H7 (cell line): Measurements from ENCODE around the gene EXOC3L4. TPM values are rescaled to one million over a fixed set of nuclear protein-coding genes. Genes with fewer than 3 reads are reported as not detected.

Source experiments
- DNase-seq: peaks from one replicate; pipeline ENCODE4 v3.0.0; 2012
- H3K27me3 ChIP-seq: 2 replicates; pipeline ENCODE4 v1.6.0; 2011; ENCODE audit warnings: mild to moderate bottlenecking, low read length; ENCODE audit not compliant: control insufficient read depth, insufficient read depth
- H3K36me3 ChIP-seq: replicated peaks from 2 replicates; pipeline ENCODE4 v1.5.1; 2011; ENCODE audit warnings: low read length; ENCODE audit not compliant: control insufficient read depth, insufficient read depth
- H3K4me3 ChIP-seq: 2 replicates; pipeline ENCODE4 v1.5.1; 2011; ENCODE audit warnings: low read depth, mild to moderate bottlenecking, control low read depth, low read length, moderate library complexity; ENCODE audit not compliant: insufficient read depth
- total RNA-seq: library from RNA; depleted of rRNA; stranded (reverse); fragments of >200 nt; shearing (Covaris generic); gene quantifications from 2 replicates; pipeline ENCODE4 v1.2.3, GENCODE V29; 2014

Gene EXOC3L4
- total RNA-seq, 1 experiment from 2014 or later: 0.21 TPM

DNA sequence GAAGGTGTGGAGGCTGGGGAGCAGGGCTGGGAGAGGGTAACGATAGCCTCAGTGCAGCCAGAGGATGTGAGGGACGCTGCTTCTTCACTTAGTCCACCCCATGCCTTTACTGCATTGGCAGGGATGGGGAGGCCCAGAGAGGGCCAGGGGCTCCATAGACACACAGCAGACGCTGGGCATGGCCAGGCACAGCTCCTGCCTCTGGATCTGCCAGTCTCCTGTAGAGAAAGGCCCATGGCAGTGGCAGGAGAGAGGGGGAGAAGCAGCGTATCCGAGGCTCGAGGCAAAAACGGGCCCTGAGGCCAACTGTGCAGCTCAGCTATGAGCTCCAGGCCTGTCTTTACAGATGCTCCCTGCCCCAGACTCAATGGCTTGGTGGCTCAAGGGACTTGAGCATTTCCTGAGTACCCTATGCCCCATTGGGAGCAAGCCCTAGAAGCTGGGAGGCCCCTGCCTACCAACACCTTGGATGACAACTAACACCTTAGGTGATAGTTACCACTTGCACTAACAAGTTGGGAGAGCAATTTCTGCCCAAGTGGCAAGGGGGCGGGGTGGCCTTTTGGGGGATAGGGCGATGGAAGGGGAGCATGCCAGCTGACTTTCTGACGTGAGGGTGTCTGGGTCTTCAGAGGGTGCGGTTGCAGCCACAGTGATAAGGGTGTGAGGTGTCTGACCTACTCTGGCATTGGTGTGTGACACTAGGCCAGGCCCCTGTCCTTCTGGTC is 15.5 kb upstream of the EXOC3L4 start:
- Histone ChIP-seq H3K4me3 (no peak overlapping the region), H3K27me3 (peaks cover 14% of the 10 kb centered on the region), H3K36me3 (no peaks in the 10 kb centered on the region)
- DNase-seq: peak; percentile 18

DNA sequence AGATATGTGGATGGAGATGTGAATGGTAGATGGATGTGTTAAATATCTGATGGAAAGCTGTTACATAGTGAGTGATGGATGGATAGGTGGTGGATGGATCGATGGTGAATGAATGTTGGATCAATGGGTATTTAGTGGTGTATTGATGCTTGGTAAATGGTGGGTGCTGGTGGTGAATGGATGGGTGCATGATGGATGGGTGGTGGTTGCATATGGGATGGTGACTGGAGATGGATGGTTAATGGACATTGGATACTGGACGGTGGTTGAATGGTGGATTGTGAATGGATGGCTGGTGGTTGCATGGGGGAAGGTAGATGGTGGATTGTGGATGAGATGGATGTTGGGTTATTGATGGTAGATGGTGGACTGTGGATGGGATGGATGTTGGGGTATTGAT is 12.6 kb upstream of the EXOC3L4 start:
- peak; percentile 5 for DNase-seq
- Histone ChIP-seq H3K27me3 (peaks cover 20% of the 10 kb centered on the region), H3K36me3 (no peaks in the 10 kb centered on the region), H3K4me3 (no peak overlapping the region)

DNA sequence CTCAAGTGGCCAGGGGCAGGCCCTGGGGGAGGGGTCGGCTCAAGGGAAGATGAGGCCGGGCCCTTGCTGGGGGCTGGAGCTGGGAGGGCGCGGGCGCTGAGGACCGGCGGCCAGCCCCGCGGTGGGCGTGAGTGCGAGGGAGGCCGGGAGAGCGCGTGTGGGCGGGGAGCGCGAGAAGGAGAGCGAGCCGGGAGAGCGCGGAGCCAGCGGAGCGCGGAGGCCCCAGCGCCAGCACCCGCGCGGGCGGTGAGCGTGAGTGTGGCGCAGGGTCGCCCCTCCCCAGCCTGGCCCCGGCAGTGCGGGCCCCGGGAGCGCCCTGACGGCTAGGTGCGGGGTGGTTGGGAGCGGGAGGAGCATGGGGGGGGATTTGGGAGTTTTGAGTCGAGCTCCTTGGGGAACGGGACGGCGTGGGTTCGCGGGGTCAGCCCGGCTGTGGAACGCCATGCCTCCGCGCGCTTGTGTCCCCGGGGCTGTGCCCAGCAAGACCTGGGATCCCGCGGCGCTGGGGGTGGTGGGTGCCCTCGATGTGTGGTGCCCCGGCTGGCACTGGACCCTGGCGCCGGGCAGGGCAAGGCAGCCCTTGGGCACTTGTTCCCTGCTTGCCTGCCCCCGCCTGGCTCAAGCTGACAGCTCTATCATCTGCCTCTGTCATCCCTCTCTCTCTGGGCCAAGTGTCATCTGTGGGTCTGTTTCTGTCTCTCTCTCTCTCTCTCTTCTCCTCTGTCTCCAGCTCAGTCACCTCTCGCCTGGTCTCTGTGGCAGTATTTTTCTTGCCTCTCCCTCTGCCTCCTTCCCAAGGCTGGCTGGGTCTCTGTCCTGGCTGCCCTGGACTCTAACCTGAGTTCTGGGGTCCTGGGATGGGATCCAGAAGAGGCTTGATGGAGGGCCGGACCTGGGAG is 10.3 kb upstream of the EXOC3L4 start, which contains the start of gene LBHD2:
LBHD2 (plus strand) TSS at position 190 of the 899 bp plus-strand sequence. CDS start 1,803 bp downstream, outside the sequence.
- Histone ChIP-seq H3K36me3 (no peaks in the 10 kb centered on the region), H3K27me3 (peaks cover 20% of the 10 kb centered on the region)

DNA sequence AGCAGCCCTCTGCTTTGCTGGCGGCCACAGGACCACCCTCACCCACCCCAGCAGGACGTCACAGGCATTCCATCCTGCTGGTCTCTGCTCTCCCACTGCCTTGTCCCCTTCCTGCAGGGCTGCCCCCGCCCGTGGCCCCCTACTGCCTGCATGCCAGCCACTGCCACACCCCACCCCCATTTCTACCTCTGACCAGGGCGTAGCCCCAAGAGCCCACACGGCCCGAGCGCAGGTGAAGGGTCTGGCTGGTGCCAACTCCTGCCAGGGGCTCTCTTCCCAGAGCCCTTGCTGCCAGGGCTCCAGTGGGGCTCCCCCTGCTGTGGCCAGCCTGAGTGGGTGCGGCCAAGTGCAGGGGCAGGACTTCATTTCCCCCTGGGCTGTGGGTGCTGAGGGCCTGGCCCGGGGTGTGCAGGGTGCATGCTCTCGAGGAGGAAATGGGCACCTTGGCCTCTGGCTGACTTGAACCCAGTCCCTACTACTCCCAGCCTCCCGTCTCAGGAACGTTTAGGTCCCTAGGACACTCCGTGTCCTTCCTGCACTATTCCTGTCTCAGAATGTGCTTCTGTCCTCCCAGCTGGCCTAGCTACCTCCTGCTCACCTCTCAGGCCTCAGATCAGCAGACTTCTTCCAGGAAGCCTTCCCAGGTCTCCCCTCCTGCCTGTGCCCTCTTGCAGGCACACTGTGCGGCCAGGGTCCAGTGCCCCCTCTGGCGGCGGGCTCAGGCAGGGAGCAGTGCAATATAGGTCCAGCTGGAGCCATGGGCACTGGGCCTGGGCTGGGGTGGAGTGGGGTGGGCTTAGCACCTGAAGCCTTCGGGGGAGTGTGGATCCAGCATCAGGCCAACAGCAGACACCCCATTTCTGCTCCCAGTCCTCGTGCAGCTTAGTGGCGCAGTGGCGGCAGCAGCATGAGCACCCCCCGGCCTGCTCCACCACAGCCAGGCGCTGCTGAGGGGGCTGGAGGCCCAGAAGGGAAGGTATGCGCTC is 9.1 kb upstream of the EXOC3L4 start:
- peak; percentile 92 for DNase-seq
- Histone ChIP-seq H3K27me3 (peaks cover 20% of the 10 kb centered on the region), H3K36me3 (no peaks in the 10 kb centered on the region), H3K4me3 (no peak overlapping the region)

More for the DNA sequence above, 10.3 kb upstream of the EXOC3L4 start, which contains the start of gene LBHD2:
- peak within 1 kb of the TSS; percentile 25 for H3K4me3 ChIP-seq
- DNase-seq: peak; percentile 87

DNA sequence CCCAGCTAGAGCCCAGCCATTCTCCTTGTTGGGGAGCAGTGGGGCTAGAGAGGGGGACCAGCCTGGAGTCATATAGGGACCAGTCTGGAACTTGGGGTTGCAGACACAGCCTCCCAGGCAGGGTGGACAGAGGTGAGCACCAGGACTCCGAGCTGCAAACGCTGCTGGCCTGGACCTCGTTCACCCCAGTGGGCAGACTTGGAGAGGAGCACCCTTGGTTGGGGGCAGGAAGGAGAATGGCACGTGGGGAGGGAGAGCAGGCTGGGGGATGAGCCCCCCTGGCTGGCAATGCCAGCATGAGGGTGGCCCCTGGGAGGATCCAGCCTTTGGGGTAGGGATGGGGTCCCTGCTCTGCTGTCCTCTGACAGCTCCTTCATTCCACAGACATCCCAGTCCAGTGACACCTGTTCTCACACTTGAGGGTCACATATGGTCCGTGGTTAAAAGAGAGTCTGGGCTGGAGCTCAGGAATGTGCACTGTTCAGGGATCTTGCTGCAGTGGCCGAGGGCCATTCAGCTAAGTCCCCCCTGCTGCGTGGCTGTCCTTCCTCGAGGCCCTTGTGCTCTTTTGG is 7.7 kb upstream of the EXOC3L4 start:
- Histone ChIP-seq H3K4me3 (no peak overlapping the region), H3K36me3 (no peaks in the 10 kb centered on the region), H3K27me3 (peaks cover 24% of the 10 kb centered on the region)
- peak; percentile 41 for DNase-seq

DNA sequence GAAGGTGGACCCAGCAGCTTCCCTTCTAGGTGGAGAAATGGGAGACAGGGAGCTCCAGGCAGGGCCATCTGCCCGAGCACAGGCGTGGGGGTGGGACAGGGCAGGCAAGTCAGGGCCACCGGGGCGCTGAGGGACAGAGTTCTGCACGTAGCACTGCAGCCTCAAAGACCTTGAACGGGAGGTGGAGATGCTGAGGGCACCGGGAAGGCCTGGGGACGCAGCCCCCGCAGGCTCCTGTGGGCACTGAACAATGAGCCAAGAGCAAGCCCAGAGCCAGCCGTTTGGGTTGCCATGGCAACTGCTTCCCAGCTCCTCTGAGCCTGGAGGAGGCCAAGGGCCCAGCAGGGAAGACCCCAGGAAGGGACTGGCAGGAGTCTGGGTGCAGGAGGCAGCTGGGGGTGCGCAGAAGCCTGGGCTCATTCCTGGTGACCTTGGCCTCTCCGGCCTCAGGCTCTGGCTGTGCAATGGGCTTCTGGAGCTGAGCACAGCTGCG is 7.1 kb upstream of the EXOC3L4 start:
- DNase-seq: peak; percentile 83
- H3K36me3 ChIP-seq: no peaks in the 10 kb centered on the region
- H3K4me3 ChIP-seq: no peak overlapping the region
- H3K27me3 ChIP-seq: peaks cover 24% of the 10 kb centered on the region

DNA sequence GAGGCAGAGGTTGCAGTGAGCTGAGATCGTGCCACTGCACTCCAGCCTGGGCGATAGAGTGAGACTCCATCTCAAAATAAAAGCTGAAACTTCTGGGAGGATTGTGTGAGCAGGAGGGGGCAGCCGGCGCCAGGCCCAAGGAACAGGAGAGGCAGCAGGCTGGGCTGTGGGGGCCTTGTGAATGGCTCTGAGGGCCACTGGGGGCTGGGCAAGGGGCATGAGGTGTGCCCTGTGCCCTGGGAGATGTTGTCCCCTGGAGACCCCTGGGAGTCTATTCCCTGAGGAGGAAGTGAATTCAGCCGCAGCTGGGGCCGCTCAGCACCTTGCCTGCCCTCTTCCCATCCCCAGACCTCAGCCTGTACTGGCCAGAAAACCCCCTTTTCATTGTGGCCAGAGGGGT is 5.6 kb upstream of the EXOC3L4 start:
- DNase-seq: no peak

DNA sequence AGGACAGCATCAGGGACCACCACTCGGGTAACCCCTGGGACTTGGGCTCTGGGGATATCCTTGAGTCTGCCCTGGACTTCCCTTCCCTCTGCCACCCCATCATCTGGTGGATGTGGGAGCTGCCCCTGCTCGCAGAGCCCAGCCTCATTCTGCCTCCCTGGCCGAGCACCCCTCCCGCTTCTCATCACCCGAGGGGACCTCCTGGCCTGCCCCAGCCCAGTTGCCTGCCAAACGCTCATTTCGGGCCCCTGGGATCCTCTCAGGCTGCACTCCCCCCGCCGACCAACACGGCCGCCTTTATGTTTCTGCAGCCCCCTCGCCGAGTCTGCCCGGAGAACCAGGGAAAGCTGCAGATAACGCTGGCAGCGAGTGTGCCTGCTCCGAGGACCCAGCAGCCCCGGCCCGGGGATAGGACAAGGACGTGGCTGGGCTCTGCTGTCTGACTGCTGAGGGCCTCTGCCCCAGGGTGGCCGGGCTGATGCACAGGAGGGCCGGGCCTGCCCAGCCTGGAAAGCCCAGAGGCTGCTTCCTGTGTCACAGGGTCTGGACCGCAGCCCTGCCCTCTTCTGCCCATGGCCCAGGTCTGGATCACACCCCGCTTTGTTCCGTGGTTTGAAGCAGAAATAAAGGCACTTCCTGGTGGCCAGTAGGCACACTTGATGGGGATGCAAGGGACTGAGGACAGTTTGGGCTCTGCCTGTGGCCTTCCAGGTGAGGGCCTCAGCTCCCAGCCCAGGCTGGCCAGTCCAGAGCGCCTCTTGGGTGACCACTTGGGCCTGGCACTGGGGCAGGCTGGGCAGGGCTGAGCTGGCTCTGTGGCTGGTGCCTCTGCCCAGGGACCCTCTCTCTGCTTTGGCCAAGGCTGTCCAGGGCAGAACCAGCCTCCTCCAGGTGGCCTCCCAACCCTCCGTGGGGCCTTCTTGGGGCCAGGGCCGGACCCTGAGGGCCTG is 4.9 kb upstream of the EXOC3L4 start:
- no peaks in the 10 kb centered on the region for H3K36me3 ChIP-seq
- no peak for DNase-seq
- peaks cover 12% of the 10 kb centered on the region for H3K27me3 ChIP-seq
- H3K4me3 ChIP-seq: no peak overlapping the region

More for the DNA sequence above, 5.6 kb upstream of the EXOC3L4 start:
- Histone ChIP-seq H3K36me3 (no peaks in the 10 kb centered on the region), H3K4me3 (no peak overlapping the region), H3K27me3 (peaks cover 19% of the 10 kb centered on the region)

DNA sequence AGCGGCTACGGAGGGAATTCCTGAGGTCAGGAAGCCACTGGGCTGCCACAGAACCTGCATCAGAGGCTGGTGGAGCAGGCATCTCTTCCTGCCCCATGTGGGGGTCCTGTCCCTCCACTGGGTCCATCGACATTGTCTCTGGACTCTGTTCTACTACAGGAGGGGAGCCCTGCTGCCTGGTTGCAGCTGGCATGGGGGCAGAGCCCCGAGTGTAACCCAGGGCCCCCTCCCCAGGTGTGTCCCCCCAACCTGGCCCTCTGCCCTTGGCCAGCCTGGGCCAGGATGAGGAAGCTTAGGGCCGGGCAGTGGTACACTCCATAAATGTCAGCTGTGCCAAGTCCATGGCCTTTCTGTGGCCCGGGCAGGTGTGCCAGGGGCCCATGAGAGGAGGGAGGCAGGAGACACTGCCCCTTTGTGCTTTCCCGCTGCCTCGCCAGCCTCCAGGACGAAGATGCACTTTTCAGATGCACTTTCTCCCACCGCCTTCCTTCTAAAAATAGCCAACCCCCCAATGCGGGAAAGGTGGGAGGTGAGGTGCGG is 4.0 kb upstream of the EXOC3L4 start:
- Histone ChIP-seq H3K4me3 (peak overlapping the region; percentile 45; the same call in 1 of the 2 replicates), H3K27me3 (peaks cover 6% of the 10 kb centered on the region), H3K36me3 (no peaks in the 10 kb centered on the region)
- DNase-seq: no peak

DNA sequence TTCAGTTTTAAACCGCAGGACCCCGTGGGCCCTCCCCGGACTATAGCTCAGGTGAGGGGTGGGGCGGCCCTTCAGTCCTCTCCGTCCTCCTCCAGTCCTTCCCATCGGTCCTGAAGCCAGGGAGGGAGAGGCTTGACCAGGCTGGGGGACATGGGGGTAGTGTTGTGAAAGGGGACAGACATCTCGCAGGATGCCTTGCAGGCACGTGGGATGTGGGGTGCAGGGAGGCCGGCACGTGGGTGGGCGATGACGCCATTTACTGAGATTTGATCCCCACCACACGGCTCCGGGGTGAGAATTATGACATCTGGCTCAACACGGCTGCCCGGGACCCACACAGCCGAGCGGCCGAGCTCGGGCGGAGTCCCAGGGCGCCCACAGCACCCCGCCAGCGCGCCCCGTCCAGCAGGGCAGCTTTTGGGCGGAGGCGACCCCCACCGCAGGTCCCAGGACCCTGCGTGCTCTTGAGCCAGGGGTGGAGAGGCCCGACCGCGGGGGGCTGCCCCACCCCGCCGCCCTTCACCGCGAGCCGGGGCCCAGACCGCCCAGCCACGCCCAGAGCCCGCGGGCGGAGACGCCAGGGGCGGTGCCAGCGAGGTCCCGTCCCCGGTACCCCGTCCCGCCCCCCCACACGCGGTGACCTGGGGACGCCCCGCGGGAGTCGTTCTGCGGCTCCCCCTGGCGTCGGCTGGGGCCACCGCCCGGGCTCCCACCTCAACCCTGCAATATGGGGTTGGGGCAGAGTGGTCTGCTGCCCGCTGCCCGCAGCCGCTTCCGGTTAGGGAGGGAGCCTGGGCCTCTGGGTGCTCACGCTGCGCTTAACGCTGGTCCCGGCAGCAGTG is 3.3 kb upstream of the EXOC3L4 start:
- peak; percentile 96 for DNase-seq

DNA sequence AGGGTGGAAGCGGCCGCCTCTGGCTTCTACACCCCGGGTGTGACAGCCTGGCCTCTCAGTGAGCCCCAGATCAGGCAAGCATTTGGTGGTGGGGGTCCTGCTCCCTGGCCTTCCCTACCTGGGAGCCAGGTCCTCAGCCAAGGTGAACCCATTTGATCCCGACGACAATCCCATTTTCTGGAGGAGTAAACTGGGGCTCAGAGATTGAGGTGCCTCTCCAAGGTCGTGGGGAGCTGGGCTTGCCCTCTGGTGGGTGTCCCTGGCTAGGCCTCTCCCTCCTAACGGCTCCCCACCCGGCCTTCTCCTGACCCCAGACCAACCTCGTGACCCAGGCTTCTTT is 2.7 kb upstream of the EXOC3L4 start:
- no peaks in the 10 kb centered on the region for H3K36me3 ChIP-seq
- no peak for DNase-seq
- peaks cover 6% of the 10 kb centered on the region for H3K27me3 ChIP-seq
- peak overlapping the region; percentile 45 for H3K4me3 ChIP-seq

More for the DNA sequence above, 3.3 kb upstream of the EXOC3L4 start:
- H3K4me3 ChIP-seq: peak overlapping the region; percentile 45
- H3K27me3 ChIP-seq: peaks cover 6% of the 10 kb centered on the region
- H3K36me3 ChIP-seq: no peaks in the 10 kb centered on the region

DNA sequence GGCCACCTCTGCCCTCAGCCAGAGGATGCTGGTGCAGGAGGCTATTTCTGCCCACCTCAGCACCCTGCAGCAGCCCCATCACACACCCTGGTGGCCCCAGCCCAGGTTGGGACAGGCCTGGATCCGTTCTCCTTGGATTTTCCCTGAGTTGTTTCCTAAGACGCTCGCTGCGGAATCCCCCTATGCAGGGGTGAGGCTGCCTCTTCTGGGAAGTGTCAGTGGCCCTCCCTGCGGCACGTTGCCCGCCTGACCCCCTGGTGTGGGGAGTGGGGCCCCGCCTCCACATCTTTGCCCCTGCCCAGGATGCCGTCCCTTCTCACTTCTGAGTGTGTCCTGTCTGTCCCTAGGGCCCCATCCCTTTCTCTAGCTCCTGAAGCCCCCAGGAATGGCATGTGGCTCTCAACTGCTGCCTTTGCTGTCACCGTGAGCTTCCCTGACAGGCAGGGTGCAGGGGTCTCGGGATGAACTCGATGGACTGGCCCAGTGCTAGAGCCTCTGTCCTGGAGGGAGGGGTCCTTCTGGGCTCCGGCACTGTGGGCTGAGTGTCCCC is 594 bp upstream of the EXOC3L4 start:
- DNase-seq: no peak
- Histone ChIP-seq H3K4me3 (no peak overlapping the region), H3K27me3 (peaks cover 6% of the 10 kb centered on the region), H3K36me3 (no peaks in the 10 kb centered on the region)
